ENCODE measurements around the gene KLHL17. TPM values are rescaled to one million over a fixed set of nuclear protein-coding genes. Genes with fewer than 3 reads are reported as not detected.

The KLHL17 gene
- total and polyA plus RNA-seq, 9 of the 15 experiments (the other 6 are each of a cell fraction or from before 2014, with no cell fraction given), result 0.14 to 84.8 (median 13.0) TPM

DNA sequence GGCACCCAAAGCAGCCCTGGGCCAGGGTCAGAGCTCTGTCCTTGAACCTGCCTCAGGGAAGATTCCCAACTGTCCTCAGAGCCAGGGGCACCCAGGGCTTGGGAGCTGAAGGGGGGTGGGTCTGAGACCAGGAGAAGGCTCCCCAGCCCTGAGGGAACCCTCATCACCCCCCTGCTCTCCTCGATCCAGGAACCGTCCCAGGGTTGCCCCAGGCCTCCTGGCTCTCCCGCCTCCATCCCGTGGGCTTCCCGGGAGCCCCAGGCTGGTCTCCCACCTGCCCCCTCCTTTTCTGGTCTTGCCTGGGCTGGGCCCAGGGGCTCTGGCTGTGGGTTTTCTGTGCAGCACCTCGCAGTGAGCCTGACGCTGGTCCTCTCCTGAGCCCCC lies 43.3 kb upstream of the KLHL17 start (continued):
- TF ChIP-seq, protein P1, sequence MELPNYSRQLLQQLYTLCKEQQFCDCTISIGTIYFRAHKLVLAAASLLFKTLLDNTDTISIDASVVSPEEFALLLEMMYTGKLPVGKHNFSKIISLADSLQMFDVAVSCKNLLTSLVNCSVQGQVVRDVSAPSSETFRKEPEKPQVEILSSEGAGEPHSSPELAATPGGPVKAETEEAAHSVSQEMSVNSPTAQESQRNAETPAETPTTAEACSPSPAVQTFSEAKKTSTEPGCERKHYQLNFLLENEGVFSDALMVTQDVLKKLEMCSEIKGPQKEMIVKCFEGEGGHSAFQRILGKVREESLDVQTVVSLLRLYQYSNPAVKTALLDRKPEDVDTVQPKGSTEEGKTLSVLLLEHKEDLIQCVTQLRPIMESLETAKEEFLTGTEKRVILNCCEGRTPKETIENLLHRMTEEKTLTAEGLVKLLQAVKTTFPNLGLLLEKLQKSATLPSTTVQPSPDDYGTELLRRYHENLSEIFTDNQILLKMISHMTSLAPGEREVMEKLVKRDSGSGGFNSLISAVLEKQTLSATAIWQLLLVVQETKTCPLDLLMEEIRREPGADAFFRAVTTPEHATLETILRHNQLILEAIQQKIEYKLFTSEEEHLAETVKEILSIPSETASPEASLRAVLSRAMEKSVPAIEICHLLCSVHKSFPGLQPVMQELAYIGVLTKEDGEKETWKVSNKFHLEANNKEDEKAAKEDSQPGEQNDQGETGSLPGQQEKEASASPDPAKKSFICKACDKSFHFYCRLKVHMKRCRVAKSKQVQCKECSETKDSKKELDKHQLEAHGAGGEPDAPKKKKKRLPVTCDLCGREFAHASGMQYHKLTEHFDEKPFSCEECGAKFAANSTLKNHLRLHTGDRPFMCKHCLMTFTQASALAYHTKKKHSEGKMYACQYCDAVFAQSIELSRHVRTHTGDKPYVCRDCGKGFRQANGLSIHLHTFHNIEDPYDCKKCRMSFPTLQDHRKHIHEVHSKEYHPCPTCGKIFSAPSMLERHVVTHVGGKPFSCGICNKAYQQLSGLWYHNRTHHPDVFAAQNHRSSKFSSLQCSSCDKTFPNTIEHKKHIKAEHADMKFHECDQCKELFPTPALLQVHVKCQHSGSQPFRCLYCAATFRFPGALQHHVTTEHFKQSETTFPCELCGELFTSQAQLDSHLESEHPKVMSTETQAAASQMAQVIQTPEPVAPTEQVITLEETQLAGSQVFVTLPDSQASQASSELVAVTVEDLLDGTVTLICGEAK (IDR thresholded peaks at IDR 0.05), result no peak
- TF ChIP-seq, protein P1 (CRISPR knock-in tag; IDR thresholded peaks at IDR 0.05), result no peak
- TF ChIP-seq ZNF764 (CRISPR knock-in tag; IDR thresholded peaks at IDR 0.05; ENCODE audit: low read depth) (no peak), SMAD4 (CRISPR knock-in tag; conservative IDR thresholded peaks at IDR 0.05) (no peak), FOXK1 (CRISPR knock-in tag; IDR thresholded peaks at IDR 0.05; ENCODE audit: borderline replicate concordance) (0 out of 2 replicates have a peak, but pooled peaks have one; percentile 35), TCF3 (CRISPR knock-in tag; IDR thresholded peaks at IDR 0.05) (no peak)
